ENCODE results near the gene TMEM165. TPM values are rescaled to one million over a fixed set of nuclear protein-coding genes. Genes with fewer than 3 reads are reported as not detected.

The TMEM165 gene
- total and polyA plus RNA-seq, 10 donors: 54.3 to 193 (median 121) TPM

- intact Hi-C loops (cut with DNase I; ENCODE audit: low total_unique reads): no loop called here
- TF ChIP-seq POLR2AphosphoS5 (IDR thresholded peaks at IDR 0.05) (no peak), POLR2A (IDR thresholded peaks at IDR 0.05) (no peak)
- TF ChIP-seq, protein P1, sequence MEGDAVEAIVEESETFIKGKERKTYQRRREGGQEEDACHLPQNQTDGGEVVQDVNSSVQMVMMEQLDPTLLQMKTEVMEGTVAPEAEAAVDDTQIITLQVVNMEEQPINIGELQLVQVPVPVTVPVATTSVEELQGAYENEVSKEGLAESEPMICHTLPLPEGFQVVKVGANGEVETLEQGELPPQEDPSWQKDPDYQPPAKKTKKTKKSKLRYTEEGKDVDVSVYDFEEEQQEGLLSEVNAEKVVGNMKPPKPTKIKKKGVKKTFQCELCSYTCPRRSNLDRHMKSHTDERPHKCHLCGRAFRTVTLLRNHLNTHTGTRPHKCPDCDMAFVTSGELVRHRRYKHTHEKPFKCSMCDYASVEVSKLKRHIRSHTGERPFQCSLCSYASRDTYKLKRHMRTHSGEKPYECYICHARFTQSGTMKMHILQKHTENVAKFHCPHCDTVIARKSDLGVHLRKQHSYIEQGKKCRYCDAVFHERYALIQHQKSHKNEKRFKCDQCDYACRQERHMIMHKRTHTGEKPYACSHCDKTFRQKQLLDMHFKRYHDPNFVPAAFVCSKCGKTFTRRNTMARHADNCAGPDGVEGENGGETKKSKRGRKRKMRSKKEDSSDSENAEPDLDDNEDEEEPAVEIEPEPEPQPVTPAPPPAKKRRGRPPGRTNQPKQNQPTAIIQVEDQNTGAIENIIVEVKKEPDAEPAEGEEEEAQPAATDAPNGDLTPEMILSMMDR (IDR thresholded peaks at IDR 0.05 in 8 of 11, conservative IDR thresholded peaks at IDR 0.05 in 3 of 11): no peak
- Histone ChIP-seq H3K36me3 (peaks cover 0 to 82% (median 28%) of the 10 kb centered on the region in 6 donors), H3K4me3 (no peak overlapping the region), H3K27me3 (replicated peaks in 1 of 7) (no peaks in the 10 kb centered on the region), H3K27ac (no peak overlapping the region), H3K4me1 (peaks cover 0 to 14% (median 3%) of the 10 kb centered on the region in 6 donors), H3K9me3 (no peaks in the 10 kb centered on the region)
- 85 to 97% (median 89%) methylated on average over 8 of the region's 8 CpGs for WGBS, 5 donors
- no peak for DNase-seq
These were observed 54.8 kb downstream of the TMEM165 start for GRCh38 chr4:55450566-55450965.

- H3K9me3 ChIP-seq: no peaks in the 10 kb centered on the region
- WGBS, 5 donors: 92 to 95% (median 93%) methylated on average over 5 of the region's 5 CpGs
- H3K27ac ChIP-seq: no peak overlapping the region
- H3K36me3 ChIP-seq: peaks cover 0 to 61% (median 3%) of the 10 kb centered on the region in 6 donors
- H3K4me1 ChIP-seq: no peaks in the 10 kb centered on the region
- no peak for DNase-seq
- no peak overlapping the region for H3K4me3 ChIP-seq
- TF ChIP-seq, protein P1 (IDR thresholded peaks at IDR 0.05 in 8 of 11, conservative IDR thresholded peaks at IDR 0.05 in 3 of 11): no peak
- TF ChIP-seq POLR2AphosphoS5 (IDR thresholded peaks at IDR 0.05) (no peak), POLR2A (IDR thresholded peaks at IDR 0.05) (no peak)
- H3K27me3 ChIP-seq (replicated peaks in 1 of 7): no peaks in the 10 kb centered on the region
- intact Hi-C loops (cut with DNase I; ENCODE audit: low total_unique reads): no loop called here
These were observed 62.4 kb downstream of the TMEM165 start for GRCh38 chr4:55458164-55458563.

GRCh38 chr4:55458611-55459010, 62.9 kb downstream of the TMEM165 start:
- no peak for DNase-seq
- WGBS, 5 donors: 90 to 95% (median 91%) methylated on average over 2 of the region's 2 CpGs
- Histone ChIP-seq H3K4me3 (no peak overlapping the region), H3K9me3 (no peaks in the 10 kb centered on the region), H3K36me3 (peaks cover 0 to 62% (median 3%) of the 10 kb centered on the region in 6 donors), H3K27me3 (replicated peaks in 1 of 7) (no peaks in the 10 kb centered on the region), H3K4me1 (no peaks in the 10 kb centered on the region), H3K27ac (no peak overlapping the region)
- intact Hi-C loops (cut with DNase I; ENCODE audit: low total_unique reads): no loop called here
- TF ChIP-seq, protein P1 (IDR thresholded peaks at IDR 0.05 in 8 of 11, conservative IDR thresholded peaks at IDR 0.05 in 3 of 11): no peak
- TF ChIP-seq POLR2AphosphoS5 (IDR thresholded peaks at IDR 0.05) (no peak), POLR2A (IDR thresholded peaks at IDR 0.05) (no peak)

DNA sequence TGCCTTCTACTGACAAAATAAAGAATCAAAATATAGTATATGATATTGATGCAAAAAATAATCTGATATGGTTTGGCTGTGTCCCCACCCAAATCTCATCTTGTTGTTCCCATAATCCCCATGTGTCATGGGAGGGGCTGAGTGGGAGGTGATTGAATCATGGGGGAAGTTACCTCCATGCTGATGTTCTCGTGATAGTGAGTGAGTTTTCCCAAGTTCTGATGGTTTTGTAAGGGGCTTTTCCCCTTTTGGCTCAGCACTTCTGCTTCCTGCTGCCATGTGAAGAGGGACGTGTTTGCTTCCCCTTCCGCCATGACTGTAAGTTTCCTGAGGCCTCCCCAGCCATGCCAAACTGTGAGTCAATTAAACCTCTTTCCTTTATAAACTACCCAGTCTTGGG, 70.2 kb downstream of the TMEM165 start:
- Histone ChIP-seq H3K4me1 (no peaks in the 10 kb centered on the region), H3K9me3 (peaks cover 0 to 15% (median 6%) of the 10 kb centered on the region in 8 donors), H3K27me3 (replicated peaks in 1 of 7) (no peaks in the 10 kb centered on the region), H3K27ac (no peak overlapping the region), H3K36me3 (peaks cover 0 to 89% (median 27%) of the 10 kb centered on the region in 6 donors), H3K4me3 (no peak overlapping the region)
- 64 to 90% (median 83%) methylated on average over 3 of the region's 3 CpGs for WGBS, 5 donors
- TF ChIP-seq, protein P1 (IDR thresholded peaks at IDR 0.05 in 8 of 11, conservative IDR thresholded peaks at IDR 0.05 in 3 of 11): no peak
- TF ChIP-seq POLR2A (IDR thresholded peaks at IDR 0.05) (no peak), POLR2AphosphoS5 (IDR thresholded peaks at IDR 0.05) (no peak)
- intact Hi-C loops (cut with DNase I; ENCODE audit: low total_unique reads): no loop called here
- DNase-seq: no peak

Data from spleen (tissue), 11 donors.